Uterus (tissue), 4 donors: Measurements from ENCODE around the gene RACGAP1. TPM values are rescaled to one million over a fixed set of nuclear protein-coding genes. Genes with fewer than 3 reads are reported as not detected.

Experiments
- DNase-seq, 2 donors: peaks; one replicate each; pipeline ENCODE4 v3.0.0-alpha.2; 2019 to 2020
- H3K27ac ChIP-seq, 2 donors: fragments of 200-600 bp; sonication (generic); 1 replicate in 1 of 2; 2 replicates in 1 of 2; pipeline ENCODE4 v1.5.1; 2016 to 2018
- H3K27me3 ChIP-seq, 2 donors: fragments of 200-600 bp; sonication (generic); one replicate each; pipeline ENCODE4 v1.5.1; 2018 to 2019; ENCODE audit warnings: control low read depth in 1 of 2
- H3K36me3 ChIP-seq, 2 donors: fragments of 200-600 bp; sonication (generic); one replicate each; pipeline ENCODE4 v1.5.1; 2019; ENCODE audit warnings: control low read depth in 1 of 2
- H3K4me1 ChIP-seq, 2 donors: fragments of 200-600 bp; sonication (generic); one replicate each; pipeline ENCODE4 v1.5.1; 2018 to 2019; ENCODE audit warnings: control low read depth in 1 of 2
- H3K4me3 ChIP-seq, 2 donors: fragments of 200-600 bp; sonication (generic); 1 replicate in 1 of 2; 2 replicates in 1 of 2; pipeline ENCODE4 v1.5.1; 2018 to 2019; ENCODE audit warnings: mild to moderate bottlenecking in 1 of 2
- H3K9me3 ChIP-seq, 2 donors: fragments of 200-600 bp; sonication (generic); one replicate each; pipeline ENCODE4 v1.5.1; 2019; ENCODE audit warnings: control low read depth in 1 of 2
- POLR2A ChIP-seq, 2 donors: fragments of 450-650 bp; IDR thresholded peaks; one replicate each; pipeline ENCODE4 v1.6.1; 2016; ENCODE audit warnings: antibody characterized with exemption in 2 of 2, mild to moderate bottlenecking in 1 of 2, moderate library complexity in 1 of 2
- intact Hi-C: fragments of 100-400 bp; cut with DNase I; formaldehyde crosslinking; loops from one replicate; pipeline ENCODE4 v1.15.1; 2023; ENCODE audit warnings: low total_unique reads
- total RNA-seq, 4 donors: library from RNA; depleted of rRNA in 3 of 4; stranded (reverse); fragments of >200 nt in 3 of 4; gene quantifications; one replicate each; pipeline versions ENCODE4 v1.1.0 to v1.2.4, GENCODE V29; 2014 to 2023
- TF ChIP-seq, protein P1 (sequence below), 4 experiments: fragments of 200-600 bp in 2 of 4; fragments of 450-650 bp in 2 of 4; sonication (generic) in 2 of 4; IDR thresholded peaks; one replicate each; pipeline ENCODE4 v1.5.1; 2016 to 2019; ENCODE audit warnings: antibody characterized with exemption in 4 of 4, mild to moderate bottlenecking in 2 of 4, moderate library complexity in 1 of 4
- donor health status: DM: yes; HTN: yes; CAD: no.

Gene RACGAP1
- total RNA-seq, 4 donors from 2014 or later: 8.5 to 57.8 (median 9.3) TPM

DNA sequence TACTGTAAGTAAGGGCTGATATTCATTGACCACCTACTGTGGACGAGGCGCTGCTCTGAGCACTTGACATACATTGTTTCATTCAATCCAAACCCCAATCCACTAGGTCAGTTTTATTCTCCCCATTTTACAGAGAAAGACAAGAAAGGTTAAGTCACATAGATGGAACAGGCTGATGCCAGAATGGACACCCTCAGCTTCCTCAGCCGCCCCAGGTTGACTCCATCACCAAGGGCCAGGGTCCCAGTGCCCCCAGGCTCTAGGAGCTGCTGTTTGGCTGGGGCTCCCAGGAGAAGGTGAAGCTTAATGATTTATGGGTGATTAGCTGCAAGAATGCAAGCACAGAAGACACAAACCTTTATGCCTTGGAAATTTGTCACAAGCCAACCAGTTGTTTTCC is 75.4 kb downstream of the RACGAP1 start:
- Histone ChIP-seq H3K9me3 (no peaks in the 10 kb centered on the region), H3K4me3 (no peak overlapping the region), H3K36me3 (no peaks in the 10 kb centered on the region), H3K27ac (no peak overlapping the region), H3K27me3 (no peaks in the 10 kb centered on the region), H3K4me1 (no peaks in the 10 kb centered on the region)
- DNase-seq: no peak
- intact Hi-C loops: no loop called here
- TF ChIP-seq, protein P1, sequence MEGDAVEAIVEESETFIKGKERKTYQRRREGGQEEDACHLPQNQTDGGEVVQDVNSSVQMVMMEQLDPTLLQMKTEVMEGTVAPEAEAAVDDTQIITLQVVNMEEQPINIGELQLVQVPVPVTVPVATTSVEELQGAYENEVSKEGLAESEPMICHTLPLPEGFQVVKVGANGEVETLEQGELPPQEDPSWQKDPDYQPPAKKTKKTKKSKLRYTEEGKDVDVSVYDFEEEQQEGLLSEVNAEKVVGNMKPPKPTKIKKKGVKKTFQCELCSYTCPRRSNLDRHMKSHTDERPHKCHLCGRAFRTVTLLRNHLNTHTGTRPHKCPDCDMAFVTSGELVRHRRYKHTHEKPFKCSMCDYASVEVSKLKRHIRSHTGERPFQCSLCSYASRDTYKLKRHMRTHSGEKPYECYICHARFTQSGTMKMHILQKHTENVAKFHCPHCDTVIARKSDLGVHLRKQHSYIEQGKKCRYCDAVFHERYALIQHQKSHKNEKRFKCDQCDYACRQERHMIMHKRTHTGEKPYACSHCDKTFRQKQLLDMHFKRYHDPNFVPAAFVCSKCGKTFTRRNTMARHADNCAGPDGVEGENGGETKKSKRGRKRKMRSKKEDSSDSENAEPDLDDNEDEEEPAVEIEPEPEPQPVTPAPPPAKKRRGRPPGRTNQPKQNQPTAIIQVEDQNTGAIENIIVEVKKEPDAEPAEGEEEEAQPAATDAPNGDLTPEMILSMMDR (IDR thresholded peaks at IDR 0.05): no peak
- no peak for TF ChIP-seq POLR2A (IDR thresholded peaks at IDR 0.05)

DNA sequence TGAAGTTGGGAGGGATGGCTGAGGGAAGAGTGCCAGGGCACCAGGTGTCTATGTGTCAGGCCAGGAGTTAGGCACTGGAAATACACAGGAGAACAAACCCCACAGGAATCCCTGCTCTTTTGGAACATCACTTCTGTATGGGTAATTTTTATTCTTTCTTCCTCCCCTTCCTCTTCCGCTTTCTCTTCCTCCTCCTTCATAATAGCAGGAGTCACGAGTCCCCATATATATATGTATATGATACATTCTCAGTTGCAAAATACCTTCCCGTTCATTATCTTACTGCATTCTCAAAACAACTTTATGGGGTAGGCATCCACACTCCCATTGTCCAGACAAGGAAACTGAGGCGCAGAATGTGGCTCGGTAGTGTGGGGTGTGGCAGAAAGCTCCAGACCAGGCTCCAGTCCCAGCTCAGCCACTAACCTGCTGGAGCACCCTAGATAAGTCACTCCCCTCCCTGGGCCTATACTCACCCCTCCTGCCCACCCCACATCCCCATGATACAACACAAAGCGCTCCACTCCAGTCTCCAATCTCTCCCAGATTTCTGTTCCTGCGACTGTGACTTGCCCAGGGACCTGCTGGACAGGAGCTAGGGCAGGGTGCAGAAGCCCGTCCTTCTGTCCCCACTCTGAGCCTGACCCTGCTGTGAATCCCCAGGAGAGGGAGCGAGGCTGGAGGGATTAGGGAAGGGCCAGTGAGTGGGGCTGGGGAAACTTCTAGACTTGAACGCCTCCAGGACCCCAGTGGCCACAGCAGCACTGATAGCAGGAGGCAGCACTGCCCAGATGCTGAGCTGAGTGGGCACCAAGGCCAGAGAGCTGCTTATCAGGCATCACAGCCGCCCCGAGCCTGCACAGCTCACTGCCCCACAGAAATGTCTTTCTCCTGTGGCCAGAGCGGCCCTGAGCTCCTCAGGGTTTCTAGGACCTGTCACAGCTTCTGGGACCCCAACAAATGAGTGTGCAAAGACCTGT is 76.1 kb downstream of the RACGAP1 start:
- Histone ChIP-seq H3K4me3 (no peak overlapping the region), H3K36me3 (no peaks in the 10 kb centered on the region), H3K27ac (no peak overlapping the region), H3K4me1 (no peaks in the 10 kb centered on the region), H3K9me3 (no peaks in the 10 kb centered on the region), H3K27me3 (no peaks in the 10 kb centered on the region)
- TF ChIP-seq, protein P1 (IDR thresholded peaks at IDR 0.05): no peak
- TF ChIP-seq POLR2A (IDR thresholded peaks at IDR 0.05): no peak
- no peak for DNase-seq
- intact Hi-C loops: no loop called here

DNA sequence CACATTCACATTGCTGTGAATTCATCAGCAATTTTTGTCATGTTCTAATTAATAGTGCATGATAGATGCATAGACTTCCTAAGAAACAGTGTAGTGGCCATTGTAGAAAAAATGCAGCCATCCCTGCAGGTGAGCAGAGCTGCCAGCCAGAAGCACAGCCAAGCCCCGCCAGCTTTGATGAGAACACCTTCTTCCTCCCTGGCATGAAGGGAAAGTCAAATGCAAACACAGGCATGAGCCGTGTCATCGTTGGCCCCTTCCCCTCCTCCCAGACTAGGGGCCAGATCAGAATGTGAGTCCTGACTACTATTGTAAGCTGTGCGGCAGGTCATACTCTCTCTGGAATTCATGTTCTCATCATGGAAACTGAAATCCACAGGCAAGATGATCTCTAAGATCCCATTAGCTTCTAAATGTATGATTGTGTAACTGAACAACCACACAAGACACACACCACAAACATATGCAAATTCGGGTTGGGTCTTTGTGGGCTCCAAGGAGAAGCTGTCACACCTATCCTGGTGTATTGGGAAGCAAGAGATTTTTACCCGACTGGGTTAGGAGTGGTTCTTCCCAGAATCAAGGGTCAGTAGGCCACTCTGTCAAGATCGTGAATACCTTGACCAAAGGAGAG is 77.6 kb downstream of the RACGAP1 start:
- no peaks in the 10 kb centered on the region for H3K4me1 ChIP-seq
- no peaks in the 10 kb centered on the region for H3K27me3 ChIP-seq
- no peak for TF ChIP-seq POLR2A (IDR thresholded peaks at IDR 0.05)
- TF ChIP-seq, protein P1 (IDR thresholded peaks at IDR 0.05): no peak
- H3K9me3 ChIP-seq: no peaks in the 10 kb centered on the region
- intact Hi-C loops: no loop called here
- no peak overlapping the region for H3K4me3 ChIP-seq
- DNase-seq: no peak
- H3K36me3 ChIP-seq: no peaks in the 10 kb centered on the region
- H3K27ac ChIP-seq: no peak overlapping the region

DNA sequence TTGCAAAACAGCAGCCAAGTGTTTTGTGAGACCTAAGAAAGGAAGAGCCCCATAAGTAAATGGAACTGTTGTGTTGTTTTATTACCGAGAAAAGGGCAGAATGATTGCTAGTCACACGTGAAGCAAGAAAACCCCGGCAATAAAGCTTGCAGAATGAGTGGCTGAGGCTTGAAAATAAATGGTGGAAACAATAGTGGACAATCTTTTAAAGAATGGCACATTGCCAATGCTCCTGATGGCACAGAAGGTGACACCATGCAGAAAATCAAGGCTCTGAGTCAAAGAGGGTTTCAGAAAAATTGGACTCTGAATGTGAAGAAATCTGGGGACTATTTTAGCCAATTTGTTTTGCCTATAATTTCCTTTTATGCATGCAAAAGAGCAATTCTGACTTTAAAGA is 78.8 kb downstream of the RACGAP1 start:
- DNase-seq: no peak
- Histone ChIP-seq H3K4me1 (no peaks in the 10 kb centered on the region), H3K27ac (no peak overlapping the region), H3K9me3 (no peaks in the 10 kb centered on the region), H3K27me3 (no peaks in the 10 kb centered on the region), H3K36me3 (no peaks in the 10 kb centered on the region), H3K4me3 (no peak overlapping the region)
- intact Hi-C loops: no loop called here
- no peak for TF ChIP-seq POLR2A (IDR thresholded peaks at IDR 0.05)
- TF ChIP-seq, protein P1 (IDR thresholded peaks at IDR 0.05): no peak

DNA sequence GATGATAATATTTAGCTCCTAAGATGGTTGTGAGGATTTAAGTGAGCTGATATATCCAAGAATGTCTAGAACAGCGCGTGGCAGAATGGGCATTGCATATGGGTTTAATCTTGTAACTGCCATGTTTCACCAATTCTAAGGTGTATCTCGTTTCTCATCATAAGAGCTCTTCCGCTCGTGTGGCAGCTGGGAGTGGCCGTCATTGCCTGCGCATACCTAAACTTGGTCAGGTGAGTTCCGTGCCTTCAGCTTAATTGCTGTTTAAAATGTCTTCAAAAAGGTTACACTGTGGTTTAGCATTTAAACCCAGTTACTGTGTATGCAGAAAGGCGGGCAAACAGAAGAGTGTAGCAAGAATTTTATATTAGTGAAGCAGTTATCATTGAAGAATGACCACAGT is 79.2 kb downstream of the RACGAP1 start:
- no peak for DNase-seq
- intact Hi-C loops: no loop called here
- Histone ChIP-seq H3K4me1 (no peaks in the 10 kb centered on the region), H3K9me3 (no peaks in the 10 kb centered on the region), H3K27me3 (no peaks in the 10 kb centered on the region), H3K36me3 (no peaks in the 10 kb centered on the region), H3K27ac (no peak overlapping the region), H3K4me3 (no peak overlapping the region)
- TF ChIP-seq, protein P1 (IDR thresholded peaks at IDR 0.05): no peak
- no peak for TF ChIP-seq POLR2A (IDR thresholded peaks at IDR 0.05)
